Urinary bladder (tissue), 4 donors: ENCODE results near the gene ARL17A. TPM values are rescaled to one million over a fixed set of nuclear protein-coding genes. Genes with fewer than 3 reads are reported as not detected.
"Not testable (repeated sequence)": the region's sequence is repeated elsewhere in the genome, so short reads cannot be mapped to it uniquely, and the experiment has no call there.

Experiments
- DNase-seq: peaks from one replicate; pipeline ENCODE4 v3.0.0-alpha.2; 2015; ENCODE audit errors: extremely low spot score
- H3K27ac ChIP-seq: one replicate; pipeline ENCODE4 v1.5.1; 2013; ENCODE audit warnings: low read depth, mild to moderate bottlenecking, moderate library complexity
- H3K36me3 ChIP-seq: one replicate; pipeline ENCODE4 v1.6.1; 2013; ENCODE audit warnings: mild to moderate bottlenecking, moderate library complexity; ENCODE audit not compliant: insufficient read depth
- H3K4me1 ChIP-seq: one replicate; pipeline ENCODE4 v1.6.1; 2013; ENCODE audit warnings: mild to moderate bottlenecking, moderate library complexity; ENCODE audit not compliant: insufficient read depth
- H3K4me3 ChIP-seq: one replicate; pipeline ENCODE4 v1.5.1; 2013; ENCODE audit warnings: low read depth, low read length
- WGBS: extraction: QIAGEN DNeasy Blood & Tissue Kit; methylation state at CpG from one replicate; pipeline ENCODE4 v1.1.7; 2013; 5-methylcytosine and 5-hydroxymethylcytosine counted together
- polyA plus RNA-seq: library from polyadenylated mRNA; stranded (reverse); fragments of 200-250 nt; gene quantifications from one replicate; pipeline ENCODE4 v1.2.3, GENCODE V29; 2013
- small RNA-seq: library from RNA; depleted of rRNA; stranded (forward); fragments of <200 nt; gene quantifications from one replicate; pipeline ENCODE3, GENCODE V24; 2014
- total RNA-seq: library from RNA; depleted of rRNA; stranded (reverse); fragments of >200 nt; gene quantifications from one replicate; pipeline ENCODE4 v1.2.3, GENCODE V29; 2014
- donor health status: healthy with polysubstance abuse.
- donor health status: healthy.

ARL17A gene
- total and polyA plus RNA-seq, 2 donors: 6.0 to 12.4 TPM

GRCh38 chr17:46492021-46492420 lies 87.5 kb downstream of the ARL17A start:
- not testable (repeated sequence) for H3K4me3 ChIP-seq, DNase-seq, H3K27ac ChIP-seq, H3K4me1 ChIP-seq, H3K36me3 ChIP-seq
- 93% methylated on average over 11 of the region's 16 CpGs for WGBS

GRCh38 chr17:46481310-46481709 lies 98.2 kb downstream of the ARL17A start:
- H3K4me1 ChIP-seq: not testable (repeated sequence)
- no CpG with 5 or more reads among the region's 2 CpGs for WGBS

GRCh38 chr17:46478823-46479222 lies 100.7 kb downstream of the ARL17A start:
- WGBS: no CpG with 5 or more reads among the region's 3 CpGs
- not testable (repeated sequence) for H3K4me3 ChIP-seq, H3K27ac ChIP-seq, H3K4me1 ChIP-seq, H3K36me3 ChIP-seq, DNase-seq

More at GRCh38 chr17:46481310-46481709, 98.2 kb downstream of the ARL17A start:
- H3K27ac ChIP-seq, H3K4me3 ChIP-seq, DNase-seq, H3K36me3 ChIP-seq: not testable (repeated sequence)

- WGBS: 83% methylated on average over 1 of the region's 2 CpGs
- not testable (repeated sequence) for H3K36me3 ChIP-seq, H3K4me3 ChIP-seq, H3K4me1 ChIP-seq, DNase-seq, H3K27ac ChIP-seq
Observed at GRCh38 chr17:46475583-46475982, 103.9 kb downstream of the ARL17A start.

- 89% methylated on average over 1 of the region's 3 CpGs for WGBS
- not testable (repeated sequence) for H3K4me1 ChIP-seq
Observed at GRCh38 chr17:46474489-46474888, 105.0 kb downstream of the ARL17A start.

GRCh38 chr17:46467618-46468017 lies 111.9 kb downstream of the ARL17A start:
- not testable (repeated sequence) for H3K27ac ChIP-seq, DNase-seq, H3K4me3 ChIP-seq, H3K36me3 ChIP-seq, H3K4me1 ChIP-seq
- WGBS: no CpG with 5 or more reads among the region's 5 CpGs

More at GRCh38 chr17:46474489-46474888, 105.0 kb downstream of the ARL17A start:
- DNase-seq, H3K36me3 ChIP-seq, H3K27ac ChIP-seq, H3K4me3 ChIP-seq: not testable (repeated sequence)

Small RNAs within 50 kb of the gene (small RNA-seq; reads per million reads assigned to genes)
- gene RN7SL199P: not detected

Other genes starting within 250 kb of the ARL17A start
- gene ARL17B, start 217.9 kb downstream of the ARL17A start, total RNA-seq: 17.1 TPM
- gene ARL17B, start 217.9 kb downstream of the ARL17A start, polyA plus RNA-seq: 9.4 TPM
- gene LRRC37A2, start 67.2 kb downstream of the ARL17A start, total RNA-seq: 10.8 TPM
- 3.1 TPM for gene LRRC37A2, start 67.2 kb downstream of the ARL17A start, polyA plus RNA-seq
- gene NSF, start 11.0 kb upstream of the ARL17A start, total RNA-seq: 37.8 TPM
- 23.2 TPM for gene NSF, start 11.0 kb upstream of the ARL17A start, polyA plus RNA-seq
- 0.90 TPM for gene WNT3, start 239.0 kb upstream of the ARL17A start, total RNA-seq
- 0.54 TPM for gene WNT3, start 239.0 kb upstream of the ARL17A start, polyA plus RNA-seq